Breast epithelium (tissue), 4 donors: Measurements from ENCODE around the gene COL18A1. TPM values are rescaled to one million over a fixed set of nuclear protein-coding genes. Genes with fewer than 3 reads are reported as not detected.

Experiments
- DNase-seq, 2 donors: peaks; one replicate each; pipeline ENCODE4 v3.0.0-alpha.2; 2019; ENCODE audit warnings: low spot score in 2 of 2
- H3K27ac ChIP-seq, 2 donors: fragments of 200-600 bp; sonication (generic) in 1 of 2; one replicate each; pipeline ENCODE4 v1.5.1; 2016 to 2019; ENCODE audit warnings: mild to moderate bottlenecking in 1 of 2
- H3K27me3 ChIP-seq, 2 donors: fragments of 200-600 bp; sonication (generic) in 1 of 2; one replicate each; pipeline versions ENCODE4 v1.5.1 to v1.6.0; 2017 to 2019; ENCODE audit warnings: control low read depth in 1 of 2, mild to moderate bottlenecking in 1 of 2
- H3K36me3 ChIP-seq: fragments of 200-600 bp; one replicate; pipeline ENCODE4 v1.5.1; 2019
- H3K4me1 ChIP-seq, 2 donors: fragments of 200-600 bp; sonication (generic); one replicate each; pipeline ENCODE4 v1.5.1; 2016 to 2019; ENCODE audit warnings: control low read depth in 1 of 2
- H3K4me3 ChIP-seq, 3 donors: fragments of 200-600 bp; sonication (generic); 1 replicate in 2 of 3; 2 replicates in 1 of 3; pipeline ENCODE4 v1.5.1; 2016 to 2019; ENCODE audit warnings: mild to moderate bottlenecking in 3 of 3, moderate library complexity in 2 of 3
- H3K9me3 ChIP-seq, 2 donors: fragments of 200-600 bp; sonication (generic) in 1 of 2; one replicate each; pipeline ENCODE4 v1.5.1; 2016 to 2019; ENCODE audit warnings: control low read depth in 1 of 2
- CTCF ChIP-seq, 3 donors: fragments of 450-650 bp; IDR thresholded peaks; one replicate each; pipeline ENCODE4 v1.5.1; 2016 to 2017; ENCODE audit warnings: antibody characterized with exemption in 3 of 3, mild to moderate bottlenecking in 3 of 3, moderate library complexity in 3 of 3
- POLR2A ChIP-seq: fragments of 450-650 bp; IDR thresholded peaks from one replicate; pipeline ENCODE4 v1.6.1; 2016; ENCODE audit warnings: antibody characterized with exemption, mild to moderate bottlenecking, moderate library complexity
- POLR2AphosphoS5 ChIP-seq, 3 donors: sonication (generic); formaldehyde crosslinking; IDR thresholded peaks; one replicate each; pipeline ENCODE4 v1.6.1; 2017; ENCODE audit warnings: antibody characterized with exemption in 3 of 3
- intact Hi-C: fragments of 100-400 bp; cut with DNase I; formaldehyde crosslinking; loops from one replicate; pipeline ENCODE4 v1.15.1; 2023; ENCODE audit warnings: low total_unique reads
- total RNA-seq, 3 donors: library from RNA; depleted of rRNA; stranded (reverse); fragments of >200 nt; gene quantifications; one replicate each; pipeline ENCODE4 v1.1.0, GENCODE V29; 2016

Gene COL18A1
- total RNA-seq, 3 donors from 2014 or later = 48.3 to 62.9 (median 55.8) TPM

- TF ChIP-seq CTCF (IDR thresholded peaks at IDR 0.05) = no peak
- no peak for DNase-seq
- no peaks in the 10 kb centered on the region for H3K4me1 ChIP-seq
- no peaks in the 10 kb centered on the region for H3K27me3 ChIP-seq
- no peak overlapping the region for H3K4me3 ChIP-seq
- intact Hi-C loops = no loop called here
- H3K9me3 ChIP-seq = no peaks in the 10 kb centered on the region
- H3K36me3 ChIP-seq = no peaks in the 10 kb centered on the region
- no peak overlapping the region for H3K27ac ChIP-seq
These were observed 126.6 kb downstream of the COL18A1 start for GRCh38 chr21:45531393-45532215.

GRCh38 chr21:45532826-45533360 lies 127.9 kb downstream of the COL18A1 start:
- intact Hi-C loops = no loop called here
- no peak overlapping the region for H3K27ac ChIP-seq
- no peaks in the 10 kb centered on the region for H3K9me3 ChIP-seq
- no peaks in the 10 kb centered on the region for H3K27me3 ChIP-seq
- H3K36me3 ChIP-seq = no peaks in the 10 kb centered on the region
- no peak for DNase-seq
- TF ChIP-seq CTCF (IDR thresholded peaks at IDR 0.05) = no peak
- TF ChIP-seq POLR2AphosphoS5 (IDR thresholded peaks at IDR 0.05) = no peak
- TF ChIP-seq POLR2A = no peak
- no peaks in the 10 kb centered on the region for H3K4me1 ChIP-seq
- no peak overlapping the region for H3K4me3 ChIP-seq

GRCh38 chr21:45533361-45533845 lies 128.4 kb downstream of the COL18A1 start:
- intact Hi-C loops = no loop called here
- no peaks in the 10 kb centered on the region for H3K36me3 ChIP-seq
- DNase-seq = no peak

GRCh38 chr21:45533846-45534635 lies 129.1 kb downstream of the COL18A1 start:
- Histone ChIP-seq H3K27ac (no peak overlapping the region), H3K36me3 (no peaks in the 10 kb centered on the region), H3K9me3 (no peaks in the 10 kb centered on the region), H3K4me1 (no peaks in the 10 kb centered on the region), H3K27me3 (no peaks in the 10 kb centered on the region), H3K4me3 (no peak overlapping the region)
- intact Hi-C loops = no loop called here
- no peak for TF ChIP-seq POLR2AphosphoS5 (IDR thresholded peaks at IDR 0.05)
- TF ChIP-seq POLR2A = no peak
- TF ChIP-seq CTCF (IDR thresholded peaks at IDR 0.05) = no peak
- DNase-seq = no peak

More at GRCh38 chr21:45533361-45533845, 128.4 kb downstream of the COL18A1 start:
- no peak overlapping the region for H3K4me3 ChIP-seq
- no peaks in the 10 kb centered on the region for H3K4me1 ChIP-seq
- no peak for TF ChIP-seq CTCF (IDR thresholded peaks at IDR 0.05)
- no peak for TF ChIP-seq POLR2AphosphoS5 (IDR thresholded peaks at IDR 0.05)
- TF ChIP-seq POLR2A = no peak
- no peaks in the 10 kb centered on the region for H3K9me3 ChIP-seq
- H3K27me3 ChIP-seq = no peaks in the 10 kb centered on the region
- no peak overlapping the region for H3K27ac ChIP-seq
